ENCODE measurements around the gene CEP120. TPM values are rescaled to one million over a fixed set of nuclear protein-coding genes. Genes with fewer than 3 reads are reported as not detected.

CEP120 gene
- total RNA-seq, 2 experiments from 2014 or later, result 69.9 to 74.9 TPM

GRCh38 chr5:123439709-123440108 lies 16.5 kb upstream of the CEP120 start:
- ChIA-PET CTCF (no interaction called here), POLR2A (no interaction called here)
- DNase-seq, result no peak
- TF ChIP-seq, protein P1, sequence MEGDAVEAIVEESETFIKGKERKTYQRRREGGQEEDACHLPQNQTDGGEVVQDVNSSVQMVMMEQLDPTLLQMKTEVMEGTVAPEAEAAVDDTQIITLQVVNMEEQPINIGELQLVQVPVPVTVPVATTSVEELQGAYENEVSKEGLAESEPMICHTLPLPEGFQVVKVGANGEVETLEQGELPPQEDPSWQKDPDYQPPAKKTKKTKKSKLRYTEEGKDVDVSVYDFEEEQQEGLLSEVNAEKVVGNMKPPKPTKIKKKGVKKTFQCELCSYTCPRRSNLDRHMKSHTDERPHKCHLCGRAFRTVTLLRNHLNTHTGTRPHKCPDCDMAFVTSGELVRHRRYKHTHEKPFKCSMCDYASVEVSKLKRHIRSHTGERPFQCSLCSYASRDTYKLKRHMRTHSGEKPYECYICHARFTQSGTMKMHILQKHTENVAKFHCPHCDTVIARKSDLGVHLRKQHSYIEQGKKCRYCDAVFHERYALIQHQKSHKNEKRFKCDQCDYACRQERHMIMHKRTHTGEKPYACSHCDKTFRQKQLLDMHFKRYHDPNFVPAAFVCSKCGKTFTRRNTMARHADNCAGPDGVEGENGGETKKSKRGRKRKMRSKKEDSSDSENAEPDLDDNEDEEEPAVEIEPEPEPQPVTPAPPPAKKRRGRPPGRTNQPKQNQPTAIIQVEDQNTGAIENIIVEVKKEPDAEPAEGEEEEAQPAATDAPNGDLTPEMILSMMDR (IDR thresholded peaks at IDR 0.05), result no peak
- Mint-ChIP-seq H3K27ac (no peak overlapping the region), H3K36me3 (ENCODE audit: low read depth) (no peaks in the 10 kb centered on the region), H3K4me3 (no peak overlapping the region), H3K9me3 (no peaks in the 10 kb centered on the region), H3K4me1 (ENCODE audit: low read depth) (no peaks in the 10 kb centered on the region), H3K27me3 (no peaks in the 10 kb centered on the region)
- H3K36me3 ChIP-seq (ENCODE audit: insufficient read depth, low read length), result no peaks in the 10 kb centered on the region
- peaks cover 5% of the 10 kb centered on the region for H3K4me1 ChIP-seq (ENCODE audit: insufficient read depth, low read length)
- intact Hi-C loops (cut with DNase I, micrococcal nuclease), result no loop called here
- no peaks in the 10 kb centered on the region for H3K27me3 ChIP-seq (ENCODE audit: control insufficient read depth in 1 of 2, insufficient read depth in 2 of 2, low read length in 2 of 2)
- no peak overlapping the region for H3K4me3 ChIP-seq (ENCODE audit: low read length)
- no peak for ATAC-seq (ENCODE audit: poor library complexity)
- H3K9me3 ChIP-seq (ENCODE audit: control insufficient read depth in 1 of 2, insufficient read depth in 1 of 2, low read length in 2 of 2), result no peaks in the 10 kb centered on the region
- no peak overlapping the region for H3K27ac ChIP-seq (ENCODE audit: low read depth in 1 of 2, low read length in 2 of 2)

- TF ChIP-seq, protein P1 (IDR thresholded peaks at IDR 0.05), result no peak
- Histone ChIP-seq H3K4me3 (ENCODE audit: low read length) (no peak overlapping the region), H3K36me3 (ENCODE audit: insufficient read depth, low read length) (no peaks in the 10 kb centered on the region), H3K27me3 (ENCODE audit: control insufficient read depth in 1 of 2, insufficient read depth in 2 of 2, low read length in 2 of 2) (no peaks in the 10 kb centered on the region), H3K27ac (ENCODE audit: low read depth in 1 of 2, low read length in 2 of 2) (peak overlapping the region in 1 of 2 donors; percentile 3), H3K9me3 (ENCODE audit: control insufficient read depth in 1 of 2, insufficient read depth in 1 of 2, low read length in 2 of 2) (no peaks in the 10 kb centered on the region), H3K4me1 (ENCODE audit: insufficient read depth, low read length) (peaks cover 5% of the 10 kb centered on the region)
- ATAC-seq (ENCODE audit: poor library complexity), result peak; percentile 63
- ChIA-PET CTCF (no interaction called here), POLR2A (interaction anchor here (1.7 kb wide), 1 partner anchor 15 kb away, joined by 13 read pairs; the partner anchor contains the start of gene CEP120)
- no peak overlapping the region for H3K4me3 Mint-ChIP-seq
- H3K27ac Mint-ChIP-seq, result peak overlapping the region; percentile 56
- no peaks in the 10 kb centered on the region for H3K9me3 Mint-ChIP-seq
- H3K27me3 Mint-ChIP-seq, result no peaks in the 10 kb centered on the region
- intact Hi-C loops (cut with DNase I, micrococcal nuclease), result no loop called here
- peak in 1 of 14 experiments; percentile 42 for DNase-seq
- H3K36me3 Mint-ChIP-seq (ENCODE audit: low read depth), result no peaks in the 10 kb centered on the region
- no peaks in the 10 kb centered on the region for H3K4me1 Mint-ChIP-seq (ENCODE audit: low read depth)
These were observed 15.7 kb upstream of the CEP120 start for GRCh38 chr5:123438902-123439301.

DNA sequence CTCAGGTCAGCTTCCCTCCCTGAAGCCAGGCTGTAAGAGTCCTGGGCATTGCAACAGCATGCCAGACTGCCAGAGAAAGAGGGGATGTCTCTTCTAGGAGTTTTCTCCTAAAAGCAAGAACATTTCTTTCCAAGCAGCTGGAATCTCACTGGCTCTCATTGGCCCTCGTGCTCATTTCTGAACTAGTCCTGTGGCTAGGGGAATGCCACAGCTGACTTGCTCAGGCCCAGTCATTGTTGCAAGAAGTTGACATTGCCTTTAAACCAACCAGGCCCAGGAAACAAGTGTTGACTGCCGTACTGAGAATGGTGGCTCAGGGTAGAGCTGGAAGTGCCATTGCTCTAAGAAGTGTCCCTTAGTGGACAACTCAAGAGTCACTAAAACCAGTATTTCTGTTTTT lies 15.0 kb upstream of the CEP120 start:
- Histone ChIP-seq H3K9me3 (ENCODE audit: control insufficient read depth in 1 of 2, insufficient read depth in 1 of 2, low read length in 2 of 2) (no peaks in the 10 kb centered on the region), H3K4me3 (ENCODE audit: low read length) (no peak overlapping the region), H3K36me3 (ENCODE audit: insufficient read depth, low read length) (no peaks in the 10 kb centered on the region), H3K27me3 (ENCODE audit: control insufficient read depth in 1 of 2, insufficient read depth in 2 of 2, low read length in 2 of 2) (no peaks in the 10 kb centered on the region), H3K4me1 (ENCODE audit: insufficient read depth, low read length) (peaks cover 5% of the 10 kb centered on the region), H3K27ac (ENCODE audit: low read depth in 1 of 2, low read length in 2 of 2) (no peak overlapping the region)
- no peaks in the 10 kb centered on the region for H3K27me3 Mint-ChIP-seq
- H3K4me3 Mint-ChIP-seq, result no peak overlapping the region
- ChIA-PET POLR2A (interaction anchor here (1.7 kb wide), 1 partner anchor 15 kb away, joined by 13 read pairs; the partner anchor contains the start of gene CEP120), CTCF (no interaction called here)
- TF ChIP-seq, protein P1 (IDR thresholded peaks at IDR 0.05), result no peak
- ATAC-seq (ENCODE audit: poor library complexity) (no peak), DNase-seq (no peak)
- H3K36me3 Mint-ChIP-seq (ENCODE audit: low read depth), result no peaks in the 10 kb centered on the region
- no peak overlapping the region for H3K27ac Mint-ChIP-seq
- H3K9me3 Mint-ChIP-seq, result no peaks in the 10 kb centered on the region
- no peaks in the 10 kb centered on the region for H3K4me1 Mint-ChIP-seq (ENCODE audit: low read depth)
- intact Hi-C loops (cut with DNase I, micrococcal nuclease), result no loop called here
